ENCODE results near the gene GSG1. TPM values are rescaled to one million over a fixed set of nuclear protein-coding genes. Genes with fewer than 3 reads are reported as not detected.

Gene GSG1
- total RNA-seq, 2 experiments from 2014 or later = not detected

DNA sequence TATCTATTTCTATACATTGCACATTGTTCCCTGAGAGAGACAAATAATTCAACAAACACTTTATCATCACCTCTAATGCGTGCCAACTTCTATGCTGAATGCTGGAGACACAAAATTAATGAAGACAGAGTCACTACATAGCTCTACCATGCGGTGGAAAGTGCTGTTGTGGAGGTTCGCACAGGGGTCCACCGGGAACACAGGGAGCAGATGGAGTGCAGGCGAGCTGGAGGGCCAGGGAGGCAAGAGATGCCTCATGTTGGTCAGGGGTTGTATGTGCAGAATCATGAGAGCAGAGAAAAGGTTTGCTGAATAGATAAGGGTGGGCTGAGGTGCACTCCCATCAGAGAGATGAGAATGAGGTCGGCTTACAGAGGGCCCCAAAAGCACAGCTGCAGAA is 34.1 kb downstream of the GSG1 start:
- Mint-ChIP-seq H3K4me1 (ENCODE audit: low read depth) (no peaks in the 10 kb centered on the region), H3K27me3 (no peaks in the 10 kb centered on the region), H3K9me3 (no peaks in the 10 kb centered on the region), H3K4me3 (no peak overlapping the region), H3K27ac (no peak overlapping the region), H3K36me3 (ENCODE audit: low read depth) (peaks cover 54% of the 10 kb centered on the region)
- ATAC-seq (ENCODE audit: poor library complexity) = no peak
- no peaks in the 10 kb centered on the region for H3K27me3 ChIP-seq (ENCODE audit: control insufficient read depth in 1 of 2, insufficient read depth in 2 of 2, low read length in 2 of 2)
- no peaks in the 10 kb centered on the region for H3K4me1 ChIP-seq (ENCODE audit: insufficient read depth, low read length)
- CTCF ChIA-PET = no interaction called here
- DNase-seq = no peak
- H3K9me3 ChIP-seq (ENCODE audit: control insufficient read depth in 1 of 2, insufficient read depth in 1 of 2, low read length in 2 of 2) = no peaks in the 10 kb centered on the region
- H3K36me3 ChIP-seq (ENCODE audit: insufficient read depth, low read length) = peaks cover 16% of the 10 kb centered on the region
- H3K27ac ChIP-seq (ENCODE audit: low read depth in 1 of 2, low read length in 2 of 2) = no peak overlapping the region
- POLR2A ChIA-PET = no interaction called here
- no peak overlapping the region for H3K4me3 ChIP-seq (ENCODE audit: low read length)
- intact Hi-C loops (cut with DNase I, micrococcal nuclease) = no loop called here
- TF ChIP-seq, protein P1, sequence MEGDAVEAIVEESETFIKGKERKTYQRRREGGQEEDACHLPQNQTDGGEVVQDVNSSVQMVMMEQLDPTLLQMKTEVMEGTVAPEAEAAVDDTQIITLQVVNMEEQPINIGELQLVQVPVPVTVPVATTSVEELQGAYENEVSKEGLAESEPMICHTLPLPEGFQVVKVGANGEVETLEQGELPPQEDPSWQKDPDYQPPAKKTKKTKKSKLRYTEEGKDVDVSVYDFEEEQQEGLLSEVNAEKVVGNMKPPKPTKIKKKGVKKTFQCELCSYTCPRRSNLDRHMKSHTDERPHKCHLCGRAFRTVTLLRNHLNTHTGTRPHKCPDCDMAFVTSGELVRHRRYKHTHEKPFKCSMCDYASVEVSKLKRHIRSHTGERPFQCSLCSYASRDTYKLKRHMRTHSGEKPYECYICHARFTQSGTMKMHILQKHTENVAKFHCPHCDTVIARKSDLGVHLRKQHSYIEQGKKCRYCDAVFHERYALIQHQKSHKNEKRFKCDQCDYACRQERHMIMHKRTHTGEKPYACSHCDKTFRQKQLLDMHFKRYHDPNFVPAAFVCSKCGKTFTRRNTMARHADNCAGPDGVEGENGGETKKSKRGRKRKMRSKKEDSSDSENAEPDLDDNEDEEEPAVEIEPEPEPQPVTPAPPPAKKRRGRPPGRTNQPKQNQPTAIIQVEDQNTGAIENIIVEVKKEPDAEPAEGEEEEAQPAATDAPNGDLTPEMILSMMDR (IDR thresholded peaks at IDR 0.05) = no peak

DNA sequence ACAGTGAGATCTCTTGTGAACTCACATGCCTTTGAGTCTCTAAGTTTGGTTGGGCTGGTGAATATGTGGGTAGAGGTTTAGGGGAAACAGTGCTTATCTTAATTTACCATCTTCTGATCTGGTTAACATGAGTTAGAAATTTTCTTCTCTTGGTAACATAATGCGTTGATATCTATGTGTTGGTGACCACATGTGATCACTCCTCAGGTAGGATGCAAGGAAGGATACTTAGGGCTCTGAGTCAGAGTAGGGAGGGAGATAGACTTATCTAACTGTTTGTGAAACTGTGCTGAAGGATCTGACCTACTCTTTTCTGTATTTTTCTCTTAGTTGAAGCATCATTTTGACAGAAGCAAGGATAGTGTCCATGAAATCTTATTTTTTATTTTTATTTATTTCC is 36.1 kb downstream of the GSG1 start:
- CTCF ChIA-PET = no interaction called here
- no peaks in the 10 kb centered on the region for H3K9me3 Mint-ChIP-seq

DNA sequence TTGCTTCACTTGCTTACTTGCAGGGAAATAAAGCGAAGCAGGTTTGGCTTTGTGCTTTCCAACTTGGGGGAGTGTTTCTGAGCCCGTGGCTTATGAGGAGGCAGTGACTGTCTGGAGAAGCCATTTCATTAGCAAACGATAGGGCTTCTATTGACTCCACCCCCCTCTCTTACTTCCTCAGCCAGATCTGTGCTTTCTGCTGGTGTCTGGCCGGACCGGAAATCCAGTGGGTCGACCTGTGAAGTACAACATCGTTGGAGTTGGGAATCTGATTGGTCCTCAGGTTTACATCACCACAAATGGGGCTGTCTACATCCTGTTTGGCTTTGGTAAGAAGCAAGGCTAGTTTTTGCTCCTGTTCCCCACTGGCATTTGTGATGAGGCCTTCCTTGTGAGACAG is 37.0 kb downstream of the GSG1 start:
- Histone ChIP-seq H3K4me3 (ENCODE audit: low read length) (no peak overlapping the region), H3K36me3 (ENCODE audit: insufficient read depth, low read length) (peaks cover 13% of the 10 kb centered on the region), H3K4me1 (ENCODE audit: insufficient read depth, low read length) (no peaks in the 10 kb centered on the region), H3K27me3 (ENCODE audit: control insufficient read depth in 1 of 2, insufficient read depth in 2 of 2, low read length in 2 of 2) (no peaks in the 10 kb centered on the region), H3K9me3 (ENCODE audit: control insufficient read depth in 1 of 2, insufficient read depth in 1 of 2, low read length in 2 of 2) (no peaks in the 10 kb centered on the region), H3K27ac (ENCODE audit: low read depth in 1 of 2, low read length in 2 of 2) (no peak overlapping the region)
- Mint-ChIP-seq H3K27ac (no peak overlapping the region), H3K4me1 (ENCODE audit: low read depth) (no peaks in the 10 kb centered on the region), H3K36me3 (ENCODE audit: low read depth) (peaks cover 45% of the 10 kb centered on the region), H3K9me3 (no peaks in the 10 kb centered on the region), H3K4me3 (no peak overlapping the region), H3K27me3 (no peaks in the 10 kb centered on the region)
- TF ChIP-seq, protein P1 (IDR thresholded peaks at IDR 0.05) = no peak
- intact Hi-C loops (cut with DNase I, micrococcal nuclease) = no loop called here
- ATAC-seq (ENCODE audit: poor library complexity) (no peak), DNase-seq (peak in 1 of 14 experiments; percentile 16)
- CTCF ChIA-PET = interaction anchor here (1.4 to 2.4 kb wide), 2 partner anchors 10 to 145 kb away, joined by 3 to 5 read pairs; no protein-coding TSS in a partner anchor
- POLR2A ChIA-PET = interaction anchor here (0.6 kb wide), 1 partner anchor 9 kb away, joined by 3 read pairs; no protein-coding TSS in a partner anchor

More for the DNA sequence above, 36.1 kb downstream of the GSG1 start:
- TF ChIP-seq, protein P1 (IDR thresholded peaks at IDR 0.05) = no peak
- ATAC-seq (ENCODE audit: poor library complexity) = no peak
- H3K4me3 ChIP-seq (ENCODE audit: low read length) = no peak overlapping the region
- intact Hi-C loops (cut with DNase I, micrococcal nuclease) = no loop called here
- Mint-ChIP-seq H3K27me3 (no peaks in the 10 kb centered on the region), H3K4me3 (no peak overlapping the region), H3K36me3 (ENCODE audit: low read depth) (peaks cover 39% of the 10 kb centered on the region), H3K4me1 (ENCODE audit: low read depth) (no peaks in the 10 kb centered on the region), H3K27ac (no peak overlapping the region)
- POLR2A ChIA-PET = interaction anchor here (0.6 kb wide), 1 partner anchor 10 kb away, joined by 3 read pairs; no protein-coding TSS in a partner anchor
- DNase-seq = no peak
- H3K36me3 ChIP-seq (ENCODE audit: insufficient read depth, low read length) = peaks cover 14% of the 10 kb centered on the region
- H3K4me1 ChIP-seq (ENCODE audit: insufficient read depth, low read length) = no peaks in the 10 kb centered on the region
- no peaks in the 10 kb centered on the region for H3K9me3 ChIP-seq (ENCODE audit: control insufficient read depth in 1 of 2, insufficient read depth in 1 of 2, low read length in 2 of 2)
- H3K27me3 ChIP-seq (ENCODE audit: control insufficient read depth in 1 of 2, insufficient read depth in 2 of 2, low read length in 2 of 2) = no peaks in the 10 kb centered on the region
- no peak overlapping the region for H3K27ac ChIP-seq (ENCODE audit: low read depth in 1 of 2, low read length in 2 of 2)

All from CD4-positive, alpha-beta T cell (primary cell).